Mammary epithelial cell (primary cell): ENCODE data around the gene NOS3.

ENCODE experiments used
- EZH2 ChIP-seq: IDR thresholded peaks from 2 replicates; pipeline ENCODE4 v1.6.1; 2012; ENCODE audit warnings: low read length, inconsistent platforms, borderline replicate concordance
- TF ChIP-seq, protein P1 (sequence below), 2 donors: IDR thresholded peaks in 1 of 2; conservative IDR thresholded peaks in 1 of 2; 2 replicates each; pipeline ENCODE4 v1.5.1; 2011 to 2012; ENCODE audit warnings: inconsistent platforms in 2 of 2, low read length in 2 of 2, mild to moderate bottlenecking in 2 of 2, control low read depth in 1 of 2, low read depth in 1 of 2; ENCODE audit not compliant: insufficient read depth in 1 of 2; ENCODE audit errors: extremely low read depth in 1 of 2

DNA sequence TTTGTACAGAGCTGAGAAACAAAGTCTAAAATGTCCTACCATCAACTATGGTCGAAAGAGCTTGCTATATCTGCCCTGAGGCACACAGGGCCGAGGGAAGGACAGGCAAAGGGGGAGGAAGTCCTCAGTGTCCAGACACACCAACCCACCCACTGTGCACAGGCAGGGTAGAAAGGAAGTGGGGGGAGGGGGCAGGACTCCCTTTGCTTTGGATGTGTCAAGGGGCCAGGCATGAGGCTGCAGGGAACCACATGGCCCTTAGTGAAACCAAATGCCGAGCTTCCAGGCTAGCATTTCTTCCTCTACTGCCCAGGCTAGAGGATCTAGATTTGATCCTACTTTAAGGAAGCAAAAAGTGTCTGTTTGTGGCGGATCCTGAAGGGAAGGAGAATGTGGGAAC, 41.3 kb upstream of the NOS3 start:
- TF ChIP-seq, protein P1, sequence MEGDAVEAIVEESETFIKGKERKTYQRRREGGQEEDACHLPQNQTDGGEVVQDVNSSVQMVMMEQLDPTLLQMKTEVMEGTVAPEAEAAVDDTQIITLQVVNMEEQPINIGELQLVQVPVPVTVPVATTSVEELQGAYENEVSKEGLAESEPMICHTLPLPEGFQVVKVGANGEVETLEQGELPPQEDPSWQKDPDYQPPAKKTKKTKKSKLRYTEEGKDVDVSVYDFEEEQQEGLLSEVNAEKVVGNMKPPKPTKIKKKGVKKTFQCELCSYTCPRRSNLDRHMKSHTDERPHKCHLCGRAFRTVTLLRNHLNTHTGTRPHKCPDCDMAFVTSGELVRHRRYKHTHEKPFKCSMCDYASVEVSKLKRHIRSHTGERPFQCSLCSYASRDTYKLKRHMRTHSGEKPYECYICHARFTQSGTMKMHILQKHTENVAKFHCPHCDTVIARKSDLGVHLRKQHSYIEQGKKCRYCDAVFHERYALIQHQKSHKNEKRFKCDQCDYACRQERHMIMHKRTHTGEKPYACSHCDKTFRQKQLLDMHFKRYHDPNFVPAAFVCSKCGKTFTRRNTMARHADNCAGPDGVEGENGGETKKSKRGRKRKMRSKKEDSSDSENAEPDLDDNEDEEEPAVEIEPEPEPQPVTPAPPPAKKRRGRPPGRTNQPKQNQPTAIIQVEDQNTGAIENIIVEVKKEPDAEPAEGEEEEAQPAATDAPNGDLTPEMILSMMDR (conservative IDR thresholded peaks at IDR 0.05 in 1 of 2, IDR thresholded peaks at IDR 0.05 in 1 of 2; ENCODE audit: extremely low read depth in 1 of 2, insufficient read depth in 1 of 2, low read depth in 1 of 2, low read length in 2 of 2): no peak
- TF ChIP-seq EZH2: no peak
